HG03469 (cell line): ENCODE results near the gene SPDYE18.
"Not testable (repeated sequence)": the region's sequence is repeated elsewhere in the genome, so short reads cannot be mapped to it uniquely, and the experiment has no call there.

Experiments used
- ATAC-seq: cut with Tn5 transposase; IDR thresholded peaks from one replicate; pipeline ENCODE4 v1.9.1; 2021; ENCODE audit warnings: mild to moderate bottlenecking, moderate library complexity, moderate number of reproducible peaks; ENCODE audit not compliant: unreplicated experiment

The SPDYE18 gene

GRCh38 chr7:77062557-77062956 is at the start of gene SPDYE18:
TSS of gene SPDYE18 (minus strand) at chr7:77062558. CDS start at chr7:77060512, 2,046 bp downstream.
- ATAC-seq, result not testable (repeated sequence)

GRCh38 chr7:77108362-77108761 is 46.0 kb upstream of the SPDYE18 start:
- not testable (repeated sequence) for ATAC-seq

GRCh38 chr7:77107659-77108058 is 45.3 kb upstream of the SPDYE18 start:
- ATAC-seq, result not testable (repeated sequence)

GRCh38 chr7:77105904-77106303 is 43.5 kb upstream of the SPDYE18 start:
- not testable (repeated sequence) for ATAC-seq

GRCh38 chr7:77102671-77103070 is 40.3 kb upstream of the SPDYE18 start:
- not testable (repeated sequence) for ATAC-seq

- not testable (repeated sequence) for ATAC-seq
Measured at GRCh38 chr7:77101187-77101586, 38.8 kb upstream of the SPDYE18 start.

GRCh38 chr7:77100501-77100900 is 38.1 kb upstream of the SPDYE18 start:
- not testable (repeated sequence) for ATAC-seq

- not testable (repeated sequence) for ATAC-seq
Measured at GRCh38 chr7:77092301-77092700, 29.9 kb upstream of the SPDYE18 start.

GRCh38 chr7:77082192-77082591 is 19.8 kb upstream of the SPDYE18 start:
- not testable (repeated sequence) for ATAC-seq

- ATAC-seq, result not testable (repeated sequence)
Measured at GRCh38 chr7:77080236-77080635, 17.9 kb upstream of the SPDYE18 start.

GRCh38 chr7:77079624-77080023 is 17.3 kb upstream of the SPDYE18 start:
- not testable (repeated sequence) for ATAC-seq

GRCh38 chr7:77079112-77079511 is 16.8 kb upstream of the SPDYE18 start:
- not testable (repeated sequence) for ATAC-seq

- not testable (repeated sequence) for ATAC-seq
Measured at GRCh38 chr7:77077060-77077459, 14.7 kb upstream of the SPDYE18 start.

GRCh38 chr7:77074786-77075396 is 12.5 kb upstream of the SPDYE18 start:
- ATAC-seq, result not testable (repeated sequence)

GRCh38 chr7:77071108-77071507 is 8.8 kb upstream of the SPDYE18 start:
- not testable (repeated sequence) for ATAC-seq

GRCh38 chr7:77065869-77066268 is 3.5 kb upstream of the SPDYE18 start:
- not testable (repeated sequence) for ATAC-seq

GRCh38 chr7:77063732-77064131 is 1.4 kb upstream of the SPDYE18 start:
- not testable (repeated sequence) for ATAC-seq

- ATAC-seq, result not testable (repeated sequence)
Measured at GRCh38 chr7:77032261-77032660, 30.1 kb downstream of the SPDYE18 start, which contains the start of gene SPDYE17. TSS of gene SPDYE17 (minus strand) at chr7:77032361. CDS start at chr7:77030570, 1,791 bp downstream.

GRCh38 chr7:77026349-77026748 is 36.0 kb downstream of the SPDYE18 start:
- not testable (repeated sequence) for ATAC-seq

GRCh38 chr7:77010074-77010680 is 52.2 kb downstream of the SPDYE18 start:
- not testable (repeated sequence) for ATAC-seq

- not testable (repeated sequence) for ATAC-seq
Measured at GRCh38 chr7:77008000-77008399, 54.4 kb downstream of the SPDYE18 start.
